NCI-H748 (cell line): ENCODE results near the gene ARAF.

Experiments
- DNase-seq: peaks from one replicate; lab custom pipeline; 2025; ENCODE audit not compliant: unreplicated experiment; lab: John Stamatoyannopoulos, UW

The ARAF gene

DNA sequence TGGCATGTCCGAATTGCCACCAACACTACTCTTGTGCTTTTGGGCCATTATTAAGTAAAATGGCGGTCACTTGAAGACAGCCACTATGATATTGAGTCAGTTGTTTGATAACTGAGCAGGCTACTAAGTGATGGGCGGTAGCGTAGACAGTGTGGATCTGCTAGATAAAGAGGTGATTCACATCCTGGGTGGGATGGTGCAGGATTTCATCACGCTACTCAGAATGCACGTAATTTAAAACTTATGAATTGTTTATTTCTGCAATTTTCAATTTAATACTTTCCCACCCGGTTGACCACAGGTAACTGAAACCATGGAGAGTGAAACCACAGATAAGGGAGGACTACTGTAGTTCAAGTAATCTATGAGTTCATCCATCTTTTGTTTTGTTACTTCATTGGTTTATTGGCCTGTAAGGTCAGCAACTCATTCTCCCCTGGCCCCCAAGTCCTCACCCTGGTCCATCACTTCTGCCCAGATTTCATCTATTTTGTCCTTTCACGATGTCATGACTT lies 2.9 kb downstream of the ARAF start:
- DNase-seq, result no peak

DNA sequence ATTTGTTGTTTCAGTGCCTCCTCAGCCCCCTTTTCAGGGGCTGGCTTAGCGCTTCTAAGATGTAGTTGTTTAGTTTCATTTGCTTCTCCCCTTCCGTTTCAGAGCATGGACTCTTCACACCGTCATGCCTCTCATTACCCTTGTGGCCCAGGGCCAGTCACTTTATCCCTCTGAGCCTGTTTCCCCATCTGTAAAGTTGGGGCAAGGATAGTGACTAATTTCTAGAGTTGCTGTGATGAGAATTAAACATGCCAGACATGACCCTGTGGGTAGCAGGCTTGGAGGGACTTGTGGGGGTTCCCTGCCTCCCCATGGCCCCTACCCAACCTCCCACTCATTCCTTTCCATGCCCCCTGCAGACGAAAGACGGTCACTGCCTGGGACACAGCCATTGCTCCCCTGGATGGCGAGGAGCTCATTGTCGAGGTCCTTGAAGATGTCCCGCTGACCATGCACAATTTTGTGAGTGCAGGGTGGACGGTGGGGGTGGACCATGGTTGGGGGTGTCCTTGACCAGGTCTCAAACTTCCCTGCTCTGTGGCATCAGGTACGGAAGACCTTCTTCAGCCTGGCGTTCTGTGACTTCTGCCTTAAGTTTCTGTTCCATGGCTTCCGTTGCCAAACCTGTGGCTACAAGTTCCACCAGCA lies 3.6 kb downstream of the ARAF start:
- no peak for DNase-seq

DNA sequence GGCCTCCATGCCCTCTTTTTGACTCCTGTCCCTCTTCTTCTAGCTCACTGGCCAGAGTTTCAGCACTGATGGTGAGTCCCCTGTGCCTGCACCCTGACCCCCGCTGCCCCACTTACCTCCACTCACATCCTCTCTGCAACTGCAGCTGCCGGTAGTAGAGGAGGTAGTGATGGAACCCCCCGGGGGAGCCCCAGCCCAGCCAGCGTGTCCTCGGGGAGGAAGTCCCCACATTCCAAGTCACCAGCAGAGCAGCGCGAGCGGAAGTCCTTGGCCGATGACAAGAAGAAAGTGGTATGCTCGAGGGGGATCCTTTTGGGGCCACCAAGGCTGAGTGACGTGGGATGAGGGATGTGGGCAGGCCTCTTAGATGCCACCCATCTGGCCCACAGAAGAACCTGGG lies 5.8 kb downstream of the ARAF start:
- no peak for DNase-seq

DNA sequence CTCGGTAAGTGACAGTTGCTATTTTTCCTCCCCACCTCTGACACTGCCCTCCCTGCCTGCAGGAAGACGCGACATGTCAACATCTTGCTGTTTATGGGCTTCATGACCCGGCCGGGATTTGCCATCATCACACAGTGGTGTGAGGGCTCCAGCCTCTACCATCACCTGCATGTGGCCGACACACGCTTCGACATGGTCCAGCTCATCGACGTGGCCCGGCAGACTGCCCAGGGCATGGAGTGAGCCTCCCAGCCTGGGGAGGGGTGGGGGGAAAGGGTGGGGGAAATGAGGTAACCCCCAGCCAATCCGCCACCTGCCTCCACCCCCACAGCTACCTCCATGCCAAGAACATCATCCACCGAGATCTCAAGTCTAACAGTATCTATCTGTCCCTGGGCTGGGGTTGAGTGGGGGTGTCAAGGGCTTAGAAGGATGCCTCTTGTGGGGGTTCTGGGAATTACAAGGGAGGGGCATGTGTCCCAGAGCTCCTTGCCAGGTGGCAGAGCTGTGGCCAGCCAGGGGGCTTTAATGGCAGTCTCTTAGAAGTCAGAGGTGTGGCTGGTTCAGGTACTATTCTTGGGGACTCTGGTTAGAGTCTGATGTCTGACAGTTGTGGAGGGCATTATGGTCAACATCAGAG lies 7.8 kb downstream of the ARAF start:
- peak; percentile 14 for DNase-seq

DNA sequence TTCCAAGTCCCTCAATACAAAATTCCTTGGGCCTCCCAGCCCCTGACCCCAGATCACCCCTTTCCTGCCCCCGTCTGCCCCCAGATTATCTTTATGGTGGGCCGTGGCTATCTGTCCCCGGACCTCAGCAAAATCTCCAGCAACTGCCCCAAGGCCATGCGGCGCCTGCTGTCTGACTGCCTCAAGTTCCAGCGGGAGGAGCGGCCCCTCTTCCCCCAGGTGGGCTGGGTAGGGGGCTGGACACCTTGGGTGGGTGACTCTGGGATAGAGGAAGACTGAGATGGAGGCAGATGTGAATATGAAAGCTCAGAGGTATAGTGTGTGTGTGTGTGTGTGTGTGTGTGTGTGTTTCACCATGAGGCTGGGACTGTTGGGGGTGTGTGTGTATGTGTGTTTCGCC lies 9.8 kb downstream of the ARAF start:
- no peak for DNase-seq

DNA sequence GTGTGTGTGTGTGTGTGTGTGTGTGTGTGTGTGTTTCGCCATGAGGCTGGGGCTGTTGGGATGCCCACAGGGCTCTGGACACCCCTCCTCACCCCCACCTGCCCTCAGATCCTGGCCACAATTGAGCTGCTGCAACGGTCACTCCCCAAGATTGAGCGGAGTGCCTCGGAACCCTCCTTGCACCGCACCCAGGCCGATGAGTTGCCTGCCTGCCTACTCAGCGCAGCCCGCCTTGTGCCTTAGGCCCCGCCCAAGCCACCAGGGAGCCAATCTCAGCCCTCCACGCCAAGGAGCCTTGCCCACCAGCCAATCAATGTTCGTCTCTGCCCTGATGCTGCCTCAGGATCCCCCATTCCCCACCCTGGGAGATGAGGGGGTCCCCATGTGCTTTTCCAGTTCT lies 10.2 kb downstream of the ARAF start:
- DNase-seq, result no peak

DNA sequence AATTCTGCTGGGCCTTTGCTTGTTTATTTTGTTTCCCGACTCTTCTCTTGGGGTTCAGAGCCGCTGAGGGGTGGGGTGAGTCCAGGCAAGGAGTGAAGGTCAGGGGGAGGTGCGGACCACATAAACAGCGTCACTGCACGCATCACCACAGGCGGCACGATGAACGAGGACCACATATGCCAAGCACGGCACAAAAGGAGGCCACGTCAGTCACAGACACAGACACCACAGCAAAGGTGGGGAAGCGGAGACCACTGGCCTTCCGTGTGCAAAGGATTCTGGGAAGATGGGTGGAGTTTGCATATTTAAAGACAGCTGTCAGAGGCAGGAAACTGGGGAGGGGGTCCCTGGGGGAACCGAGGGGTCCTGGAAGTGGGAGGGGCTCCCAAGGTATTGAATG lies 10.9 kb downstream of the ARAF start:
- no peak for DNase-seq

DNA sequence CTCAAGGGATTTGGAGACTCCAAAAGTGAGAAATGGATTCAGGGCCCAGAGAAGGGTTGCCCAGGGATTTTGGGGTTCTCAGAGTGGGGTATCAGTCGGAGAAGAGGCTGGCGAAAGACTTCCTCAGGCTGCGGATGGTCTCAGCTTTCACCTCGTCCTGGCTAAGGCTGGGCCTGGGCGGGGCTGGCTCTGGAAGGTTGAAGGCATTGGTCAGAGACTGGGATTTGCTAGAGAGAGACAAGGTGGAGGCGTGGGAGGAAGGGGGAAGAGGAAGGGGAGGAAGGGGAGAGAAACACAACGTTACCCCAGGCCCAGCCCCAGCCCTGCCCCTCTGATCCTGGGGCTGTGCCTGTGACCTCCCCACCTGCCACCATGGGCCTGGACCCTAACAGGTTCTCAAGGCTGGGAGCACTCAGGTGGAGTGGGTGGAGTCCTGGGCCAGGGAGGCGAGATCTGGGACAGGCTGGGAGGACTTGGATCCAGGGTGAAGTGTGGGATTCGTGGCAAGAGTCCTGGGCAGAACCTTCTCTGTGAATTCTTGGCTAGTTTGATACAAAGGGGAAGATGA lies 11.9 kb downstream of the ARAF start:
- no peak for DNase-seq

DNA sequence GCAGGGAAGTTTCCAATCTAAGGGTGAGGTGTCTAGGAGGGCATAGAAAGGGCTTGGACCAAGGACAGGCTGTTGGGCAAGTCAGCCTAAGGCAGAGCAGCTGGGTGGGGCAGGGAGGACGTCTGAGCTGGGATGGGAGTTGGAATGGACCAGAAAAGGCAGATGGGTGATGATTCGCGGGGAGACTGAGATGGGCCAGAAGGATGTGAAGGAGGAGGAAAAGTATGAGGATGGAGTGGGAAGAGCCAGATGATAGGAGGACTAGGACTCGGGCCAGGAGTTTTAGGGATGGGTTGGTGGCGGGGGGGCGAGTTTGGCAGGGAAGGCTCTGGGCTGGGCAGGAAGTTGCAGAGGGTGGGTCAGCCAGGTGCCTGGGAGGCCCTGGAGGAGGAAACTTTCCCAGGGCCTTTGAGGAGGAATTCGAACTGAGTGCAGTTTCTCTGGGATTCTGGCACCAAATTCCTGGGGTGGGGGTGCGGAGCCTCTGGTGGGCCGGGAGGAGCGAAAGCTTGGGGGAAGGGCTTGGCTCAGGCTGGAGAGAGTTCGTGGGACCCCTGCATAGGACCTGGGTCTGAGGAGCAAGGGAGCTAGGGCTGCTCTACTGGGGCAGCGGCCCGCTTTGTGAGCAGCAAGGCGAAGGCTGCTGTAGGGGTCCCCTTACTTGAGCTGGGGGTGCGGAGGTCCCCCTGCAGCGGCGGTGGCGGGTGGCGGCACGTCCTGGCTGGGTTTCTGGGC lies 12.5 kb downstream of the ARAF start:
- DNase-seq, result no peak

DNA sequence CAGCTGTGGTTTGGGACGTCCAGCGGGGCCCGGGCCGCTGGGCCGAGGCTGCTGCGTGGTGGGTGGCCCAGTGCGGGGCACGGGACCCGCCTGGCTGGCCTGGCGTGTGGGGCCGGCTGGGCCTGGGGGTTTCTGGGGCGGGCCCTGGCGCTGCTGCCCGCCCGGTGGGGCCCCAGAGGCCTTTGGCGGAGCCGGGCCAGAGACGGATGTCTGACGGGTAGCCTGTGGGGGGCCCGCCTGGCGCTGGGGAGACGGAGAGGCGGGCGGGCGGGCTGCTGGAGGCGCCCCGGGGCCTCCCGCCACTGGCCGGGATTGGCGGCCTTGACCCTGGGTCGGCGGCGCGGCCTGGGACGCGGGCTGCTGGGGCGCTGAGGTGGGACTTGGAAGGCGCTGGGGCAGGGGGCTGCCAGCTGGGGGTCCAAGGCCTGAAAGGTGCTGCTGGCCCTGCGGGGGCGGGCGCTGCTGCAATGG lies 13.1 kb downstream of the ARAF start:
- DNase-seq, result no peak

DNA sequence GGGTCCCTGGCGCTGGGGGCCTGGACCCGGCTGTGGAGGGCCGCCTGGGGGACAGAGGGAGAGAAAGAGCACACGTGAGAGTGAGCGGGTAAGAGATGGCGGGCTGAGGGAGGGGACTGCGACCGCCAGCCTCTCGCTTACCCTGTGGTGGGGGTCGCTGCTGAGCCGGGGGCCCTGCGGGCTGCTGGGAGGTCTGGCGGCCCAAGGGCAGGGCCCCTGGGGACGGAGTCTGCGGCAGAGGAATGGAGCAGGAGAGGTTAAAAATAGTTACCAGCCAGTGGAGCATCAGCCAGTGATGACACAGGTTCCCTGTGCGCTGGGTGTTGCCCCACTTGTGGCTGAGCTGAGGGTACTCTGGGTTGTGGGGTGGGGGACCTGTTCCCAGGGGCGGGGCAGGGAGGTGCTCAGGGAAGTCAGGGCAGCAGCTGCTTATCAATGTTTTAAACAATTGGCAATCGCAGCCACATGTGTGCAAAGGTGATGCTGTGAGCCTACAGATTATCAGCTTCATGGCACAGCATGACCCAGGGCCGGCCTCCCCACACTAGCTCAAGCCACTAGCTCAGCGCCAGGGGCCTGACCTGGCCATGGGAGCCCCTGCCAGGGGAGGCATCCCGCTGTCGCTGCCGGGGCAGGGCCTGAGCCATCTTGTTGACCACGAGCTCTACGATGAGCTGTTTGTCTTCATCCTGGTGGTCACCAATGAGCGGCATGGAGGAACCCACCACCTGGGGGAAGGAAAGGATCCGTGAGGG lies 13.7 kb downstream of the ARAF start:
- no peak for DNase-seq

DNA sequence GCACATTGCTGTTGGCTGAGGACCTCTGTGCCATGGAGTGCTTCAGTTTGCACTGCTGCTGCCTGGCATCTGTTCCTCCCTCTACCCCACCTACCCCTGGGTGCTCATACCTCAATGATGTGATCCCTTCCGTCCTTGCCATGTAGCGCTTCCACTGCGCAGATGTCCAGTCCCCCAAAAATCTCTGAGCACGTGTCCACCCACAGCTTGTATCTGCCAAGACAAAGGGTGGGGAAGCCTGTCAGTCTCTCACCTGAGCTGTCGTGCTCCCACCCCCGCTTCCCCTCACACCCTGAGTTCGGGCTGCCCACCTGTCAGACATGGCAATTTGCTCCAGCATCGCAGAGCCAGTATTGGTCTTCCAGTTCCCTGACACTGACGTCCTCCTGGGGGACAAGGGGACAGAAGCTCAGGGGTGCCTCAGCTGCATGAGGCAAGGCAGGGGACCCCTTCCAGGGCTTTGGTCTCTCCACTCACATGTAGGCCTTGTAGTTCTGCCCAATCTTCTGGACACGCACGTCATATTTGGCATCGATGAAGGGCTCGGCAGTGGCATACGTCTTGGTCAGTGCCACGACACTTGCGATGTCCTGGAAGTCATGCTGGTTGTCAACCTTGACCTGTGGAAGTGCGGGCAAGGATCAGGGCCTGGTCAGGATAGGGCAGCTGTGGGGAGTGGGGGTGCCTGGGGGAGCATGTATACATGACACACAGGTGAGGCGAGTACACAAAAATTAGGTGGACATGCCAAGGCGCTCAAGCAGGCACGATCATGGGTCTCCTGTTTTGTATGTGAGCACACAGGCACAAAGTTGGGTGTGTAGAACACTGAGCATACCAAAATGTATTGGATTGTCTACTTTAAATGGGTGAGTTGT lies 15.3 kb downstream of the ARAF start:
- no peak for DNase-seq

DNA sequence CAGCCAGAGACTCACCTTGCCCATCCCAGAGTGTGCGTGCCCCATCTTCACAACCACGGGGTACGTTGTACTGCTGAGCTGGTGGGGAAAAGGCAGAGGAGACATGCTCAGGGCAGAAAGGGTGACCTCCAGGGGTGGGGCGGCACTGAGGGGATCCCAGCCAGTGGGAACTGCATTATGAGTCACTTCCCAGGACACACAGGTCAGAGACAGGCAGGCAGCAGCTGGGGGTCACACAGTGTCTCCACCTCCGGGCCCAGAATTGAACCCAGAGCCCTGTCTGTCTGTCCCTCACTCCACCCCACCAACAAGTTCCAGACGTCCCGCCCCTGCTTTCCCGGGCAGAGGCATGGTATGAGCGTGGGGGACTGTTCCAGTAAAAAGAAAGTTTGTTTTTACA lies 16.4 kb downstream of the ARAF start:
- DNase-seq, result no peak

DNA sequence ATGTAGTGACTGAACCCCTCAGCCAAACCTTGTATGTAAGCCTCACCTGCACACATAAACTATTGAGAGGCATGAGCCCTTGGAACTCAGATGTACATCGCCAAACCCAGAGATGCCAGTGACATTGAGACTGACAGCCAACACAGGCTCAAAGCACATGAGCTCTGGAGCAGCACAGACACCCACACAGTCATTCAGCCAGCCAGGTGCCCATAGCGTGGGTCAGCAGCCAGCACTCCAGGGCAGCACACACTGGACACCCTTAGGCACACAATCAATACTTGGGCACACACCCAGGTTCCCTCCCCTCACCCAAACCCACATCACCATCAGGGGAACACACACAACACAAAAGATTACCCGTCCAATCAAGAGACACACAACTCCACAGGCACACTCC lies 16.9 kb downstream of the ARAF start:
- DNase-seq, result no peak

DNA sequence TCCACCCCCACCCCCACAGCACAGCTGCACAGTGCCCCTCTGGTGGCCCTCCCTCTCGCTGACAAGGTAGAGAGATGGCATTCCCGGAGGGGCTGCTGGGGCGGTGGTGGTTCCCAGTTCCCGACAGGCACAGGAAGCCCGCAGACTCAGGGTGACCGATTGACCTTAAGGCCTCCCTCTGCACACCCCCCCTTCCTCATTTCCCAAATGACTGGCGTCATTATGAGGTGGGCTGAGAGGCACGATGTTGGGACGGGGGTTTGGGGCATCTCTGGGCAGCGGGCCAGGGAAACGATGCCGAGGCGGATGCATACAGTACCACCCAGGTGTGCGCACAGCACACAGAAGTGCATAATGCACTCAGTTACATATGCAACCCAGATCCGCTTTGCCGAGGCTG lies 17.7 kb downstream of the ARAF start:
- DNase-seq, result no peak

DNA sequence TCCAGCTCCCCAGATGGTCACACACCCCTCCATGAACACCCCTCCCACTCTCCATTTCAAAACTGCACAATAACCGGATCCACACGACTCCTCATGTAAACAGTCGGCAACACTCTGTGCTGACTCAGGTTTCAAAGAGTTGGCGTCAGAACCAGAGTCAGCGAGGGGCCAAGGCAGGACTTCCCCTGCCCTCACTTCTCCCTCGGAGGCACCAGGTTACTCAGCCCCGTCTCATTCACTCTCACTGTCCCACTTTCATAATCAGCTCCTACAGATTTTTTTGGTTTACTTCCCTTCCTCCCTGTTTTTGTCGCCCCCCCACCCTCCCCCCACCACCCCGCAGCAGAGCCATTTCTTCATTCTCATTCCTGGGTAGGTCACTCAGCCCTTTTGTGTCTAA lies 18.5 kb downstream of the ARAF start:
- no peak for DNase-seq

DNA sequence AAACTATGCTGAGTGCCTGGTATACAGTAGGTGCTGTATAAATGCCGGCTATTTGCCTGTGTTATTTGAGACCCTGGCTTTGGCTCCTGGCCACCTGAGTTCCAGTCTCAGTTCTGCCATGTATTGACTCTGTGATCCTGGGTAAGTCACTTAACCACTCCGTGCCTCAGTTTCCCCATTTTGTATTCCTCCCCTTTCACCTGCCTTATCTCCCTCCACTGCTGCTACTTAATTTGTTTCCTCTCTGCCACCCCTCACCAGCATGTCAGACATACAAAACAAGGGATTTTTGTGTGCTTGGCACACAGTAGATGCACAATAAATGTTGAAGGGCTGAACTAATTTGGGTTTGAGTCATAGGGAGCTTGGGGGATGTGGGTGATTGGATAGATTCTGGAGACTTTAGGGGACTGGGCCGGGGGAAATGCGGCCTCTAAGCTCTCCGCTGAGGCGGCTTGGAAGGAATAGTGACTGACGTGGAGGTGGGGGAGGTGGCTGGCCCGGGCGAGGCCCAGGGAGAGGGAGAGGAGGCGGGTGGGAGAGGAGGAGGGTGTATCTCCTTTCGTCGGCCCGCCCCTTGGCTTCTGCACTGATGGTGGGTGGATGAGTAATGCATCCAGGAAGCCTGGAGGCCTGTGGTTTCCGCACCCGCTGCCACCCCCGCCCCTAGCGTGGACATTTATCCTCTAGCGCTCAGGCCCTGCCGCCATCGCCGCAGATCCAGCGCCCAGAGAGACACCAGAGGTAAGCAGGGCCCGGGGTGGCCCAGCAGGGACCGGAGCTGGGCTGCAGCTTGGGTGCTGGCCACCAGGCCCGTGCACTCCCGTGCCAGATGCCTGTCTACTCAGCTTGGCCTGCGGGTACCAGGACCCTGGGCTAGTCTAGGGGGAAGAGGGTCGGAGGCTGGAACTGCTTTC lies 21.0 kb downstream of the ARAF start, which contains the start of gene TIMP1:
TIMP1 (plus strand) TSS at position 706 of the 917 bp plus-strand sequence. CDS start 980 bp downstream, outside the sequence.
- peak; percentile 28 for DNase-seq

DNA sequence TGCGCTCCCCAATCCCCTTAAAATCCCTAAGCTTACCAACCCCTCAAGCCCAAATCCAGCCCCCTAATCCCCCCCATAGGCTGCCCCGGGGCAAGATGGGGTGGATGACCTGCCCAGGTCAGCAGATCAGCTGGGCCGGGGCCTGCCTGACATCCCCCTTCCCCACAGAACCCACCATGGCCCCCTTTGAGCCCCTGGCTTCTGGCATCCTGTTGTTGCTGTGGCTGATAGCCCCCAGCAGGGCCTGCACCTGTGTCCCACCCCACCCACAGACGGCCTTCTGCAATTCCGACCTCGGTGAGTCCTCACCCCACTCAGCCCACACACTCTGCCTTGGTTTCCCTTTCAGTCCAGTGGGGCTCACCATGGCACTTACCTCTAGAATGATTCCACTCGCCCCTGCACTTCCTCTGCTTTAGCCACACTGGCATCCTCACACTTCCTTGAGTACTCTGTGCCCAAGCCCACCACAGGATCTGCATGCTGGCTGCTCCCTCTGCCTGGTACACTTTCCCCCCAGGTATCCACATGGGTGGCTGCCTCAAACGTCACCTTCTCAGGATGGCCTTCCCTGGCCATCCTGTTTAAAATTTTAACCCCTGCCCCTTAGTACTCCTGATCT lies 22.3 kb downstream of the ARAF start:
- no peak for DNase-seq
